HG03045 (cell line): ENCODE measurements around the gene PPP1R9A.

Experiments
- ATAC-seq: cut with Tn5 transposase; IDR thresholded peaks from one replicate; pipeline ENCODE4 v1.9.1; 2021; ENCODE audit warnings: mild to moderate bottlenecking, moderate library complexity; ENCODE audit not compliant: unreplicated experiment

The PPP1R9A gene

GRCh38 chr7:95304990-95305389 lies 397.6 kb downstream of the PPP1R9A start:
- ATAC-seq: no peak

DNA sequence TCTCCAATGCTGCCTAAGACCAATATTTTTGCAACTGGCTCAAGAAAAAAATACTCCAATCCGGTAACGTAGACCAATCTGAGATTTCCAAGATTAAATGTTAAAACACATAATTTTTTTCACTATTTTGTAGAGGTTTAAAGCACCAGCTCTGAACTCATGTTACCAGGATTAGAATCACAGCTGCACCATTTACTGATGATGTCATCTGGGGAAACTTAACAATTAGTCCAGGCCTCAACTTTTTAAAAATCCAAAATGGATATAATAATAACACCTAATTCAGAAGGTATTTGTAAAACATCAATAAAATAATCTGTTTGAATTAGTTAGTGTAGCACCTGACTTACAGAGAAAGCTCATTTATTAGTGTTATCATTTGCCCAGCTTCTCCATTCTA lies 402.6 kb downstream of the PPP1R9A start:
- no peak for ATAC-seq

DNA sequence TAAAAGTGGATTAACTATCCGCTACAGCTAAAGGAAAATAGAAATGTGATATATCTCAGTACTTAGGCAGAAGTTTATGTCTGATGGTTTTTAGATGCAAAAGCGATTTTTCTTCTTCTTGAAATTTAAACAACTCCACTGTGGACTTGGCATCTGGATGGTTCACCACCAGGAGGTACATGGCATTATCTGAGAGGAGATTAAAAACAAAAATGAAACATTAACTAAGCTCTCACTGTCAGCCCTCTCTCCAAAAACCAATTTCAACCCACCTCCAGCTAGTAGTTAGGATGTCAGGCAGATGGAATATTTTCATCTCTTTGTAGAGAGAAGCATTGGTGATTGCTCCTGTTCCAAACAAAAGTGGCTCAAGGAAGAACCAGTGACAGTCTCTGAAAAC lies 404.0 kb downstream of the PPP1R9A start:
- no peak for ATAC-seq

- no peak for ATAC-seq
Measured at GRCh38 chr7:95312561-95312960, 405.2 kb downstream of the PPP1R9A start.

DNA sequence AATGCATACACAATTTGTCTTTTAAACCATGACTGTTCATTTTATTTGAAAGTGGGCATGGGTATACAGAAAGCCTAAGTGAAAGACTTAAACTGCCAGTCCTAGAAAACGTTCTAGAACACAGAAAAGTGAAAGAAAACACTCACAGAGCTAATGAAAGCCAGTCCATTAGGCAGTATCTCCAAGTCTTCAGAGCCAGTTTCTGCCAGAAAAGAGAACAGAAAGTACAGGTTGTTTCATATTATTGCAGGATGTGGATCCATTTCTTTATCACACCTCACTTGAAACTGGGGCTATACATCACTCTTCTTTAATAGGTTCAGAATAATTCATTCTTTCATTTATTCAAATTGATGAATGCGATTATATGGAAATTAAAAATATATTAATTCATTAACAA lies 409.2 kb downstream of the PPP1R9A start:
- ATAC-seq: no peak

- ATAC-seq: no peak
Measured at GRCh38 chr7:95317546-95317945, 410.2 kb downstream of the PPP1R9A start.

- no peak for ATAC-seq
Measured at GRCh38 chr7:95317966-95318365, 410.6 kb downstream of the PPP1R9A start.

DNA sequence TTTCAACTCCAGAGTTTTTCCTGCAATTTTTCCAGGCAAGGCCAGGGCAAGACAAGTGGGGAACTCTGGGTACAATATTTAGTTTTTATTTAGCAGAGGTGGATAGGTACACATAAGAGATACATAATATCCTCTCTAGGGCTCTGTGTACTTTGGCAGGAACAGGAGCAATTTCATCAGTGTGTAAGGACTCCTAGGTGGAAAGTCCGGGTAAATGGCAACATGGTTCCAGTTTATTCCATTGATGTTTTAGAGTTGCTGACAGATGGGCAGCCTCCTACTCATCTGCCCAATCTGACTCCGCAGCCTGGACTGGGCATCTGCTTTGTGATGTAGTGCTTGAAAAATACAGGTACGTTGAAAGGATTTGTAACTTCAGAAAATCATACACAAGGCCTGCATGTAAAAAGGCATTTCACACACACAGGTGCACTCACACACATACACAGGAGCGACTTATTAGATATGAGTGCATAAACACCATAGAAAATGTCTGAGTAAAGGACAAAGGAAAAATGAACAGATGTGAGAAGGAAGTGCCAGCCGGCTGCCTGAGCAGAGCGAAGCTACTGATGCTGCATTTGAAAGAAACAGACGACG lies 411.2 kb downstream of the PPP1R9A start:
- no peak for ATAC-seq

DNA sequence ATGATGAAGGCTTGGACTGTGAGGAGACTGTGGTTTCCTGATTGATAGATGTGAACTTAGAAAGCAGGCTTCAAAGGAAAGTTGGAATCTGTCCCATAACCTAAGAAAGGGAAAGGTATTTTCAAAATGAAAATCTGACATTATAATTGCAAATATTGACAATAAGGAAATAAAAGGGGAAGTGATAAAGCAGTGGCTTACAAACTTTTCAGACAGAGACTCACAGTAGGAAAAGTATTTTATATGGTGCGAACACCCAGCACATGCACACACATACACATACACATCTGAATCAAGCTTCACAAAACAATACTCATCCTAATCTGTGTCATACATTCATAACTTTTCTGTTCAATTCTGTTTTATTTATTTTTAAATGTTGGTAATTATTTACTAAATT lies 412.2 kb downstream of the PPP1R9A start:
- no peak for ATAC-seq

DNA sequence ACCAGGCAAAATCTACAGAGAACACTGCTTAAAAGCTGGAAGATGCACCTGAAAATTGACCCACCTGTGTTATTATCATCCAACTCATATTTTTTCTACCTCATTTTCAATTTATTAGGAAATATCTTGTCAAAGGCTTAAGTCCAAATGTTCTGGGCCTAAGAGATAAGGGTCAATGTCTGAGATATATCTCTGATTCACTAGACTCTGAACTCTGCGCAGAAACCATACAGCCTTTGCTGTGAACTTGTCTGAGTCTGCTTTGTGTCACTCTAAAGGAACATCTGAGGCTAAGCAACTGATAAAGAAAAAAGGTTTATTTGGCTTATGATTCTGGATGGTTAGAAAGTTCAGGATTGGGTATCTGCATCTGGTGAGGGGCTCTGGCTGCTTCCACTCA lies 413.3 kb downstream of the PPP1R9A start:
- ATAC-seq: no peak

- ATAC-seq: no peak
Measured at GRCh38 chr7:95321720-95322119, 414.3 kb downstream of the PPP1R9A start.

GRCh38 chr7:95322396-95322795 lies 415.0 kb downstream of the PPP1R9A start:
- ATAC-seq: no peak

- ATAC-seq: no peak
Measured at GRCh38 chr7:95322854-95323253, 415.5 kb downstream of the PPP1R9A start.

DNA sequence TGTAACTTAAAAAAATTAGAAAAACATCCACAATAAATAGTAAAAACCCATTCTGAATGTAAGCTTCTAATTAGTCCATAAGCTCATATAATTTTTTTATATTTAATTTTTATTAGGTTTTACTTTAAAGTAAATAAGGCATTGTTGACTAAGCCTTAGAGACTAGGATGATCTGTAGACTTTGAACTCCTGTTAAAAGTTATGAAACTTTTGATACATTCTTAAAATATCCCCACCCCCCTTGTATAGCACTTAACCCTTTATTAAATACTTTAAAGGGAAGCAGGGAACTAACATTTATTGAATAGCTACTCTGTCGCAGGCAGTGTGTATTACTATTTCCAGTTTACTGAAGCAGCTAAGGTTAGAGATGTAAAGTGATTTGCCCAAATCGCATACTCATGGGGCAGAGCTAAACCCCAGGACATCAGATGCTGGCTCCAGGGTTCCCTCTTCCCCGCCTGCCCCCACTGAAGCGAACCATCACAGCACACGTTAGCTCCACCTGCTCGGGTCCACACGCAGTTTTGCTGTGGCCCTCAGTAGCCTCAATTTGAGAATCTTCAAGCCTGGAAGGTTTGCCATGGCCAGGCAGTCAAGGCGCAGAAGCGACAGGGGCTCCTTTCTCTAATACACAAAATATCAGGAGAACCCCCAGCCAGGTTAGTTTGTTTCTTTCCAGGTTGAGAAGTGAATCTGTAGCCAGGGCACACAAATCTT lies 416.2 kb downstream of the PPP1R9A start:
- no peak for ATAC-seq

GRCh38 chr7:95324431-95324830 lies 417.0 kb downstream of the PPP1R9A start, which contains the start of gene PON1:
Gene PON1 (minus strand): TSS chr7:95324532. CDS start chr7:95324475, 57 bp downstream.
- peak; percentile 55 for ATAC-seq

DNA sequence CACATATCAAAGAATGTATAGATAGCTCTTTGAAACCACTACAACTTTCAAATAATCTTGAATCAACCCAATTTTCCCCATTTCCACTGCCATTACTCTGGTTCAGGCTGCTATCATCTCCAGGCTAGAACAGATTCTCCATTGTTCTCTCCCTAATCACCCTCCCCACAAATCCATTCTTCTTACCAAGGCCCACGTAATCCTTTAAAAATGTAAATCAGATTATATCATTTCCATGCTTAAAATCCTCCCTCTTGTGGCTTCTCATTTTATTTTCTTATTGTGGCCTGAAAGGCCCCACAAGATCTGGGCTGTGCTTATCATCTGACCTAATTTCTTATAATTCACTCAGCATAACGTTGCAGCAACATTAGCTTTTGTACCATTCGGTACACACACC lies 420.0 kb downstream of the PPP1R9A start:
- ATAC-seq: no peak

GRCh38 chr7:95330204-95330960 lies 423.0 kb downstream of the PPP1R9A start:
- ATAC-seq: peak; percentile 95

DNA sequence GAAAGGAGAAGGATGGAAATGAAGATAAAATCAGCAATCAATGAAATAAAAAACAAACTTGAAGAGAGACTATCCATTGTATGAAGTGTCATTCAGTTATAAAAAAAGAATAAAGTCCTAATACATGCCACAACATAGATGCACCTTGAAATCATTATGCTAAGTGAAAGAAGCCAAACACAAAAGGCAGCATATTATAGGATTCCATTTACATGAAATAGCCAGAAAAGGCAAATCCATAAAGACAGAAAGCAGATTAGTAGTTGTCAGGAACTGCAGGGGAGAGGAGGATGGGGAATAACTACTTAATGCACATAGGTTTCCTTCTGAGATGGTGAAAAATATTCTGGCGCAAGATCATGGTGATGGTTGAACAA lies 423.6 kb downstream of the PPP1R9A start:
- ATAC-seq: peak; percentile 27

GRCh38 chr7:95334447-95334846 lies 427.1 kb downstream of the PPP1R9A start:
- no peak for ATAC-seq

DNA sequence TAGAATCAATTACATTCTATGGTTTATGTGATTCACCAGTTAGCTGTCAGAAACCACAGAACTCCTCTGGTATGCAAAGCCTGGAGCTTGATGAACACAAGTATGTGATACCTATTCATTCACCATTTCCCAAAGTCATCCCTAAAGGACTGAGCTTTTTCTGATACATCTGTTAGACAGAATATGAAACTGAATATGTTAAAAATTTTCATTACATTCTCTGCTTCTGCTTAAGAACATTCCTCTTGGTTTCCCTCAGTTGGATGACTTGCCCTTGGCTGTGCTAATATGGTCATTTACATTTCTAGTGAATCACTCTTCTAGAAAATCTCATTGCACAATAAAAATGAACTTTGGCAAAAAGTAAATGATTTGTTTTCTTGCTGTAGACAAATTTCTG lies 427.7 kb downstream of the PPP1R9A start:
- no peak for ATAC-seq

DNA sequence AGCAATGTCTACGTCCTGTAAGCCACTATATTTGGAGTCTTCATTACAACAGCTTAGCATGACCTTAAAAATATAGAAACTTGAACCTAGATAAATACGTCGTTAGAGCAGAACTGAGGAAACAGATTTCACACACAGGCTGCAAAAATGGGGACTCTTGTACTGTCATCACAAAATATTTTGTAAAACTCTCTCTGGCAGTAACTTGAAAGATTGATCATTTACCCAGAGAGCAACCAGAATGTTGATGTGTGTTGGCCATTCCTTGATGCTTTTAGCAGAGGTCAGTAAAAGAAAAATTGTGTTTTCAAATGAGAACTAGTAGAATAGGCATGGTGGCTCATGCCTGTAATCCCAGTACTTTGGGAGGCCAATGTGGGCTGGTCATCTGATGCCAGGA lies 431.4 kb downstream of the PPP1R9A start:
- ATAC-seq: no peak

DNA sequence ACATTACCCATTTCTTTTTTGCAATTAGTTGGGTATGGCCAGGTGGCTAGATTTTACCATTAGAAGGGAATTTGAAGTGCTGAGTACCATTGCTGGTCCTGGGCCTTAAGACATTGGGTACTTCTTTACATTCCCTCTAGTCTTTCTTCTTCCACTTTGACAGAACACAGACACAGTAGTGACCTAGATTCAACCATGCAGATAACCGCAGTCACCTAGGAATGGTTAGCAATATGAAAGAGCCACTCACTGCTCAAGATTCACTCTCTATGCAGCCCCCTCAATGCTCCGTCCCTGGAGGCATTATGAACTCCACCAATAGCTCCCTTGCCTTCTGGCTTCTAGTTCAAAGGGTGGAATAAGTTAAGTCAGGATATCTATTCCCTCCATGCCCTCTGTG lies 433.1 kb downstream of the PPP1R9A start:
- ATAC-seq: no peak
